H7 (cell line): ENCODE measurements around the gene PTPRN2. TPM values are rescaled to one million over a fixed set of nuclear protein-coding genes. Genes with fewer than 3 reads are reported as not detected.

Source experiments
- DNase-seq: peaks from one replicate; pipeline ENCODE4 v3.0.0; 2012
- H3K27me3 ChIP-seq: 2 replicates; pipeline ENCODE4 v1.6.0; 2011; ENCODE audit warnings: mild to moderate bottlenecking, low read length; ENCODE audit not compliant: control insufficient read depth, insufficient read depth
- H3K36me3 ChIP-seq: replicated peaks from 2 replicates; pipeline ENCODE4 v1.5.1; 2011; ENCODE audit warnings: low read length; ENCODE audit not compliant: control insufficient read depth, insufficient read depth
- H3K4me3 ChIP-seq: 2 replicates; pipeline ENCODE4 v1.5.1; 2011; ENCODE audit warnings: low read depth, mild to moderate bottlenecking, control low read depth, low read length, moderate library complexity; ENCODE audit not compliant: insufficient read depth
- total RNA-seq: library from RNA; depleted of rRNA; stranded (reverse); fragments of >200 nt; shearing (Covaris generic); gene quantifications from 2 replicates; pipeline ENCODE4 v1.2.3, GENCODE V29; 2014

The PTPRN2 gene
- total RNA-seq, 1 experiment from 2014 or later = 0.80 TPM

- no peaks in the 10 kb centered on the region for H3K36me3 ChIP-seq
- H3K27me3 ChIP-seq = no peaks in the 10 kb centered on the region
- DNase-seq = no peak
- no peak overlapping the region for H3K4me3 ChIP-seq
These were observed 957.2 kb downstream of the PTPRN2 start for GRCh38 chr7:157630301-157630853.

DNA sequence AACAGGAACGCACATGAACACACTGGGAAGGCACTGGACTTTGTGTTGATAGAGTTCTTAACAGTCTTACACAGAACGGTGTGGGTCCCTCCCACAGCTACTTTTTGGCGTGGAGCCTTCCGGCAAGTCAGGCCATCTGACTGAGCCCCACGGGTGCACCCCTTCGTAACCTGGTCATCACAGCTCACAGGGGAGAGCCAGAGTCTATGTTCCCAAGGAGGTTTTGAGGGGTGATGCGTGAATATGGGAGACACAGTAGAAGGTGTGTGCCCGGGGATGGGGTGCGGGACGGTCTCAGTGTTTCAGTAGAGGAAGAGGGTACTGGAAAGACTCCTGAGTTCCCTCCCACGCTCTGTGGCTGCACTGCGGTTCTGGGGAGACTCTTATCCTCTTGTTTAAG is 959.2 kb downstream of the PTPRN2 start:
- Histone ChIP-seq H3K36me3 (no peaks in the 10 kb centered on the region), H3K27me3 (no peaks in the 10 kb centered on the region), H3K4me3 (no peak overlapping the region)
- DNase-seq = no peak

GRCh38 chr7:157627646-157628045 is 960.0 kb downstream of the PTPRN2 start:
- H3K27me3 ChIP-seq = no peaks in the 10 kb centered on the region
- DNase-seq = no peak
- H3K36me3 ChIP-seq = no peaks in the 10 kb centered on the region
- H3K4me3 ChIP-seq = no peak overlapping the region

- no peaks in the 10 kb centered on the region for H3K27me3 ChIP-seq
- no peak for DNase-seq
- H3K36me3 ChIP-seq = no peaks in the 10 kb centered on the region
- H3K4me3 ChIP-seq = no peak overlapping the region
These were observed 960.6 kb downstream of the PTPRN2 start for GRCh38 chr7:157627033-157627432.

DNA sequence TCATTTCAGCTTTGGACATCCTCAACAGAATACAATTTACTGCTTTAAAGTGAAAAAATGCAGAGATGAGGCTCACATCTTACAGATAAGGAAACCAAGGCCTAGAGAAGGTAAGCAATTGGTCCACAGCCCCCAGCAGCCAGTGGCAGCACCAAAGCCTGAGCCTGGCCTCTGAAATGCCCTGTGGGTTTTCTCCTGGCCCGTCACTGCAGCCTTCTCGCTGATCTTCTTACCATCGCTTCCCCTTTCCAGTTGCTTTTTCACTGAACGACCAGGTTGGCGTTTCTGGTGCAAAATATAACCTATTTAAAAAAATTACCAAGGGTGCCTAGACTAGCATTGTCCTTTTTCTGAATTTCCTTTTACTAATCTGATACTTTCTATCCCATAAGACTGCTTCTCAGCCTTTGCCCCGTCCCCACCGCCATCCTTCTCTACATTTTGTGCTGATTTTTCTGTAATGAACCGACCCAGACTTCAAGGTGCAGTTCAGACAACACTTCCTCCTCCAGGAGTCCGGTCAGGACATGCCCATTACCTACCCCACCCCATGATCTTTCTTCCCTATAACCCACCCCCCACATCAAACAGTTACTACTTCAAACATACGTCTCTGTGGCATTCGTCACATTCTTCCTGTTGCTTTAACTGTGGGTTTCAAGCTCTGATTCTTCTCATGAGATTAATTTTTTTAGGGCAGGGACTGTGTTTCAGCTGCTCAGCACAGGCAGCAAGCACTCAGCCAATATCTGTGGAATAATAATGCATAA is 961.5 kb downstream of the PTPRN2 start:
- Histone ChIP-seq H3K4me3 (no peak overlapping the region), H3K36me3 (no peaks in the 10 kb centered on the region), H3K27me3 (no peaks in the 10 kb centered on the region)
- DNase-seq = no peak

- H3K27me3 ChIP-seq = no peaks in the 10 kb centered on the region
- no peaks in the 10 kb centered on the region for H3K36me3 ChIP-seq
- no peak for DNase-seq
- no peak overlapping the region for H3K4me3 ChIP-seq
These were observed 964.1 kb downstream of the PTPRN2 start for GRCh38 chr7:157623556-157623955.

GRCh38 chr7:157622408-157623205 is 965.0 kb downstream of the PTPRN2 start:
- no peaks in the 10 kb centered on the region for H3K36me3 ChIP-seq
- no peak for DNase-seq
- no peak overlapping the region for H3K4me3 ChIP-seq
- H3K27me3 ChIP-seq = no peaks in the 10 kb centered on the region

DNA sequence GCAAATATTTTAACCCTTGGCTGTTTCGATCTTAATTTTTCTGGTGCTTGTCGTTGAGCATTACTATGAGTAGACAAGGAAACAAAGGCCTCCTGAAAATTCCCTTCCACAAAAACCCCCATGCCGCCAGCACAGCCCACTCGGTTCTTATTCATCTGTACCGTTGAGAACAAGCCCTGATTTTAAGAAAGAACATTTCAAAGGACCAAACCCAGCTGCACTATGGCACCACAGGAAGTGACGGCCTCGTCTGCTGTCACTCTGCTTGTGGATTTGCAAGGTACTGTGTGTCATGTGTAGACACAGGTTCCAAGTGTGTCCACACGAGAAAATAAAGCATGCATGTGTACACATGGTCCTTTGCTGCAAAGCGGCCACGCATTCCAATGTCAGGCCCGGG is 965.6 kb downstream of the PTPRN2 start:
- no peak overlapping the region for H3K4me3 ChIP-seq

DNA sequence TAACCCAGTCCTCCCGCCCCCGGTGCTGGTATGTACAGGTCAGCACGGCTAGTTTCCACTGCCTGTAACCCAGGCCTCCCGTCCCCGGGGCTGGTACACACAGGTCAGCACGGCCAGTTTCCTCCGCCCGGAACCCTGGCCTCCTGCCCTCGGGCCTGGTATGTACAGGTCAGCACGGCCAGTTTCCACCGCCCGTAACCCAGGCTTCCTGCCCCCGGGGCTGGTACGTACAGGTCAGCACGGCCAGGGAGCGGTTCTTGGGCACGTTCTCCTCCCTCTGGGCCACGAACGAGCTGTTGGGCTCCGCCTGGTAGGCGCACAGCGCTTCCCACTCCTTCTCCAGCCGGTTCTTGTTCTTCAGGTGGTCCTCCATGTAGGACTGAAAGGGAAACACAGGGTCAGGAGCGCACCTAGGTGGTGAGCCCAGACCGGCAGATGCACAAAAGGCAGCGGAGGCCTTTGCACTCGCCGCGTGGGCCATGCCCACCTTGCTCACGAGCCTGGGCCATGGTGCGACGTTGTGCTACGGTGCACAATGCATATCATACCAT is 966.4 kb downstream of the PTPRN2 start:
- H3K4me3 ChIP-seq = no peak overlapping the region
- no peak for DNase-seq
- H3K27me3 ChIP-seq = no peaks in the 10 kb centered on the region
- no peaks in the 10 kb centered on the region for H3K36me3 ChIP-seq

More for the DNA sequence above, 965.6 kb downstream of the PTPRN2 start:
- no peak for DNase-seq
- no peaks in the 10 kb centered on the region for H3K27me3 ChIP-seq
- no peaks in the 10 kb centered on the region for H3K36me3 ChIP-seq

GRCh38 chr7:157620616-157621015 is 967.0 kb downstream of the PTPRN2 start:
- Histone ChIP-seq H3K27me3 (no peaks in the 10 kb centered on the region), H3K4me3 (no peak overlapping the region)
- no peak for DNase-seq

GRCh38 chr7:157619753-157620525 is 967.7 kb downstream of the PTPRN2 start:
- DNase-seq = no peak
- Histone ChIP-seq H3K36me3 (no peaks in the 10 kb centered on the region), H3K27me3 (no peaks in the 10 kb centered on the region), H3K4me3 (no peak overlapping the region)

More at GRCh38 chr7:157620616-157621015, 967.0 kb downstream of the PTPRN2 start:
- H3K36me3 ChIP-seq = no peaks in the 10 kb centered on the region

- Histone ChIP-seq H3K36me3 (no peaks in the 10 kb centered on the region), H3K4me3 (no peak overlapping the region), H3K27me3 (no peaks in the 10 kb centered on the region)
- DNase-seq = no peak
These were observed 968.6 kb downstream of the PTPRN2 start for GRCh38 chr7:157618823-157619606.

GRCh38 chr7:157618091-157618726 is 969.4 kb downstream of the PTPRN2 start:
- no peak for DNase-seq
- Histone ChIP-seq H3K27me3 (no peaks in the 10 kb centered on the region), H3K4me3 (no peak overlapping the region), H3K36me3 (no peaks in the 10 kb centered on the region)
